Measurements from ENCODE around the gene KRTAP3-1.
"Not testable (repeated sequence)": the region's sequence is repeated elsewhere in the genome, so short reads cannot be mapped to it uniquely, and the experiment has no call there.

KRTAP3-1 gene

DNA sequence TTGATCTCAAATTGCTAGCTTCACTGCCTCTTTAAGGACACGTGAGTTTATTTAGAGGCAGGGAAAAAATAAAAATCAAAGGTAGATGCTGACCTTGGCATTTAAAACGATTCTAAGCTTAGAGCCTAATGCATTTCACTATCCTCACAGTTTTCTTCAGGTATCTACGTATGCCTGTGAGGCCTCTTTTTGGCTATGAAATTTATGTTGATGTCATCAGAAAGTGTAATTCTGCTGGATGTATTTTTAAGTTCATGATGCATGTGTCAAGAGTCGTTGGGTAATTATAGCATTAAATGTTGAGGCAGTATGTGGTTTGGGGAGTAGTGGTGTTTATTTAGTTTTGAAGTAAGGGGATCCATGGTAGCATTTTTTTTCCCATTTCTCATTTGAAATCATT is 5.0 kb downstream of the KRTAP3-1 start:
- Histone ChIP-seq H3K4me1 (no peaks in the 10 kb centered on the region), H3K4me3 (no peak overlapping the region), H3K36me3 (no peaks in the 10 kb centered on the region), H3K27me3 (no peaks in the 10 kb centered on the region), H3K27ac (no peak overlapping the region), H3K9me3 (no peaks in the 10 kb centered on the region)
- DNase-seq, result no peak
- intact Hi-C loops (cut with DNase I; ENCODE audit: low total_unique reads), result no loop called here
- TF ChIP-seq, protein P1, sequence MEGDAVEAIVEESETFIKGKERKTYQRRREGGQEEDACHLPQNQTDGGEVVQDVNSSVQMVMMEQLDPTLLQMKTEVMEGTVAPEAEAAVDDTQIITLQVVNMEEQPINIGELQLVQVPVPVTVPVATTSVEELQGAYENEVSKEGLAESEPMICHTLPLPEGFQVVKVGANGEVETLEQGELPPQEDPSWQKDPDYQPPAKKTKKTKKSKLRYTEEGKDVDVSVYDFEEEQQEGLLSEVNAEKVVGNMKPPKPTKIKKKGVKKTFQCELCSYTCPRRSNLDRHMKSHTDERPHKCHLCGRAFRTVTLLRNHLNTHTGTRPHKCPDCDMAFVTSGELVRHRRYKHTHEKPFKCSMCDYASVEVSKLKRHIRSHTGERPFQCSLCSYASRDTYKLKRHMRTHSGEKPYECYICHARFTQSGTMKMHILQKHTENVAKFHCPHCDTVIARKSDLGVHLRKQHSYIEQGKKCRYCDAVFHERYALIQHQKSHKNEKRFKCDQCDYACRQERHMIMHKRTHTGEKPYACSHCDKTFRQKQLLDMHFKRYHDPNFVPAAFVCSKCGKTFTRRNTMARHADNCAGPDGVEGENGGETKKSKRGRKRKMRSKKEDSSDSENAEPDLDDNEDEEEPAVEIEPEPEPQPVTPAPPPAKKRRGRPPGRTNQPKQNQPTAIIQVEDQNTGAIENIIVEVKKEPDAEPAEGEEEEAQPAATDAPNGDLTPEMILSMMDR (IDR thresholded peaks at IDR 0.05), result no peak

DNA sequence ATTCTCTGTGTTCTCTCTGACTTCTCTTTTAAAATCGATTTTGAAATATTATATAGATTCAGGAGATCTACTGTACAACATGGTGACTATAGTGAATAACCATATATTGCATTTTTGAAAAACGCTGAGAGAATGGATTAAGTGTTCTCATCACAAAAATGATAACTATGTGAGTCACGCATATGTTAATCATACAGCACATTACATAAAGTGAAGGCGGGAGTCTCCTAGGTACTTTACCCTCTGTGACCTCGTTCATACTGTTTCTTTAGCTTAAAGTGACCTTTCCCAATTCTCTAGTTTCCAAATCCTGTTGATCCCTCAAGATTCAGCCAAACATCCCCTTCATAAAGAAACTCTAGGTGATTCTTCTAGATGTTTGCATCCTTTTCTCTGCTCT is 6.1 kb downstream of the KRTAP3-1 start:
- Histone ChIP-seq H3K27ac (no peak overlapping the region), H3K27me3 (no peaks in the 10 kb centered on the region), H3K36me3 (no peaks in the 10 kb centered on the region), H3K4me3 (no peak overlapping the region), H3K4me1 (no peaks in the 10 kb centered on the region), H3K9me3 (no peaks in the 10 kb centered on the region)
- no peak for DNase-seq
- TF ChIP-seq, protein P1 (IDR thresholded peaks at IDR 0.05), result no peak
- intact Hi-C loops (cut with DNase I; ENCODE audit: low total_unique reads), result no loop called here

GRCh38 chr17:41001795-41002194 is 7.1 kb downstream of the KRTAP3-1 start:
- H3K27ac ChIP-seq, result no peak overlapping the region
- H3K4me3 ChIP-seq, result no peak overlapping the region
- intact Hi-C loops (cut with DNase I; ENCODE audit: low total_unique reads), result no loop called here
- H3K36me3 ChIP-seq, result no peaks in the 10 kb centered on the region
- TF ChIP-seq, protein P1 (IDR thresholded peaks at IDR 0.05), result no peak
- no peaks in the 10 kb centered on the region for H3K4me1 ChIP-seq
- DNase-seq, result no peak
- no peaks in the 10 kb centered on the region for H3K9me3 ChIP-seq
- H3K27me3 ChIP-seq, result no peaks in the 10 kb centered on the region

- H3K9me3 ChIP-seq; H3K27ac ChIP-seq; DNase-seq; H3K27me3 ChIP-seq; H3K4me1 ChIP-seq; H3K4me3 ChIP-seq; intact Hi-C loops (cut with DNase I; ENCODE audit: low total_unique reads); H3K36me3 ChIP-seq: not testable (repeated sequence)
These were observed 9.4 kb downstream of the KRTAP3-1 start, which contains the start of gene KRTAP3-2 for GRCh38 chr17:40999563-40999962. Gene KRTAP3-2, minus strand, starts transcription at chr17:40999906. Its CDS starts 53 bp downstream, at chr17:40999853.

DNA sequence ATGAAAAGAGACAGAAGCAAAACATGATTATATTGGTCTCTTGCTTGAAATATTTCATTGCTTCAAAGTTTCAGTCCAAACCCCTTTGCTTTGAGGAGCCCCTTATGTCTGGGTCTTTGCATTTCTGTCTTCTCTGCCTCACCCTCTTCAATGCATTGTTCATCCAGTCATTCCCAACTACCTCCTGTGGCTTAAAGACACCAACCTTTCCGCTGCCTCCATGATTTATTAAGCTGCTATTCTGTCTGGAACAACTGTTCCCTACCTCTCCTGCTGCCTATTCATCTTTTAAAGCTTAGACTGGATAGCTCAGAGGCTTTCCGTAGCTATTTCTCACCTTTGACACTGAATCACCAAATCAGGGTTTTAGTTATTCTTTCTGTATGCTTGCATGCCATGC is 11.6 kb downstream of the KRTAP3-1 start:
- H3K9me3 ChIP-seq, result no peaks in the 10 kb centered on the region
- TF ChIP-seq, protein P1 (IDR thresholded peaks at IDR 0.05), result no peak
- no peaks in the 10 kb centered on the region for H3K4me1 ChIP-seq
- no peak for DNase-seq
- no peak overlapping the region for H3K27ac ChIP-seq
- H3K27me3 ChIP-seq, result peaks cover 0 to 12% of the 10 kb centered on the region in 2 donors
- H3K4me3 ChIP-seq, result no peak overlapping the region
- intact Hi-C loops (cut with DNase I; ENCODE audit: low total_unique reads), result no loop called here
- H3K36me3 ChIP-seq, result no peaks in the 10 kb centered on the region

DNA sequence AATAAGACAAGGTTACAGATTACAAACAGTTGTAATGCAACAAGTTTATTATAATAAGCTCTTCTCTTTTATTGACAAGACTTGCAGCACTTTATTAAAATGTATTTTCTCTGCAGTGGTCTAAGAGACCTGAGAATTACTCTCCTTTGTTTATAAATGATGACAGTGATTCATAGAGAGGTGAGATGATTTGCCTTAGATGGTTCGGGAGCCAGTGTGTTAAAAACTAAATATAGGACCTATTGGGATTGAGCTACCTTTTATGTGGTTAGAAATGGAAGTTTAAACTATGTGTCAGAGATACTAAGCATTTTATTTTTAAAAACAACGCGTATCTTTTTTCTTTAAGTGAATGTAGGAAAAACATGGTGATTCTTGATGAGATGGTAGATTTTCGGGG is 12.1 kb downstream of the KRTAP3-1 start:
- intact Hi-C loops (cut with DNase I; ENCODE audit: low total_unique reads), result no loop called here
- TF ChIP-seq, protein P1 (IDR thresholded peaks at IDR 0.05), result no peak
- no peak for DNase-seq
- Histone ChIP-seq H3K4me1 (no peaks in the 10 kb centered on the region), H3K27ac (no peak overlapping the region), H3K9me3 (no peaks in the 10 kb centered on the region), H3K36me3 (no peaks in the 10 kb centered on the region), H3K27me3 (peaks cover 0 to 12% of the 10 kb centered on the region in 2 donors), H3K4me3 (no peak overlapping the region)

Data from tibial artery (tissue), 4 donors.